ENCODE data around the gene AKT1S1.

Gene AKT1S1

DNA sequence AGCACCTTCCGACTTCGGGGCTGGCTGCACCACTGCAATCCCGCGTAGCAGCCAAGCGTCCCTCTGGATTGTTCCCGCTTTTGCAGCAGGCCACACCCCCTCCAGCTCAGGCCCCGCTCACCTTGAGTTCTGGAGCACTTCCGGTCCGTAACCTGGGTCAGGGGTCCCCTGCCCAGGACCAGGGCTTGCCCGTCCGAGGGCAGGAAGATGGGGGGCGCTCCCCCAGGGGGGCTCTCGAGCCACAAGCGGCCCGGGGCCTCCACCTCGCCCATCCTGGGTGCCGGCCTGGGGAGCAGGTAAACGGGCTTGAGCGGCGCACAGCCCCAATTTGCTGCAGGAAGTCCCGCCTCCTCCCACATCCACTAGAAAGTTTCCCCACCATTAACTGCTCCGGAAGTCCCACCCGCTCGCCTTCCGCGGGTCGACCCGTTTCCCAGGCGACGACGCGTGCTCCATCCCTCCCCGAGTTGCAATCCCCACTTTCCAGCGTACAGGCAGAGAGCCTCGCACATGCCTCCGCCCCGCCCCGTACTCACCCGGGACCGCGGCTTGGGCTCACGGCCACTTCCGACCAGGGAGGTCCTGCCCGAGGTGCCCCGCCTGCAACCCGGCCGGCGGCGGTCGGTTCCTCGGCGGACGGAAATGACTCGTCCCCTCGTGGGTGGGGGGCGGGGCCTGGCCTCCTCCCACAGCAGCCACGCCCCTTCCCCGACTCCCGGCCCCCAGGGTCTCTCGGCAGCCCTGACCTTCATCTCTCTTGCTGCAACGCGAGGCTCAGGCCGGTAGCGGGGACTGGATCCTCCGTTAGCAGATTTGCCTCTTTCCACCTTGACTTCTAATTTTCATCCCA, 10.0 kb downstream of the AKT1S1 start, which contains the start of gene PNKP:
Gene PNKP, minus strand, starts transcription at position 644 of the 850 bp plus-strand sequence. Its CDS starts 372 bp downstream, at position 272.
- peak; percentile 76 for DNase-seq (ENCODE audit: low read depth)

DNA sequence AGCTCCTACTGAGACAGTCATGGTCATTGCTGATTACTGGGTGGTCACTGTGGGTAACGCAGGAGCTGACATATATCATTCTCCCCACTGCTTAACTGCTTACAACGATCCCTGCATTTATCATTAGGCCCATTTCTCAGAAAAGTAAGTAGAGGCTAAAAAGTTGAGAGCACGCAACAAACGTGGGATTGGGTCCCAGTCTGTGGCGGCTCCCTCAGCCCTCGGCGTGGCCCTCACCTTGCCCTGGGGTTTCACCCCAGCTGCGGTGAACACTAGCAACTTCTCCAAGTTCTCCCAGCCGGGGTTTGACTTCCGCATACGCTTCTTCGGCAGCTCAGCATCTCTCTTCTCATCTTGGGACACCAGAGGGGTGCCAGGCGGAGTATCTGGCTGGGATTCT, 12.3 kb downstream of the AKT1S1 start:
- DNase-seq (ENCODE audit: low read depth), result no peak

DNA sequence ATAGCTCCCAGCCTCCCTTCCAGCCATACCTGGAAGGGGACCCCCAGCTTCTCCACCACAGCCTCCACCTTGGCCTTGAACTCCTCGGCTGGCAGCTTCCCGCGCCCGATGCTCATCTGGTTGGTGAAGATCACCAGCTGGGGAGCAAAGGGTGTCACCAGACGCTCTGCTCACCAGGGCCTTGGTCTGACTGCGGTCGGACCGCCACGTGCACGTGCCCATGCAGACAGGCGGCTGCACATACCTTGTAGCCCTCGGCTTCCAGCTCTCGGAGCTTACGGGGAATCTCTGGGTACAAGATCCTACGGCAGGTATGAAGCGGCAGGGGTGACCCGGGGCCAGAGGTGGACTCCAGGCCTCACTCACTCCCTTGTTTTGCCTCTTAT, 13.2 kb downstream of the AKT1S1 start:
- DNase-seq (ENCODE audit: low read depth), result no peak

DNA sequence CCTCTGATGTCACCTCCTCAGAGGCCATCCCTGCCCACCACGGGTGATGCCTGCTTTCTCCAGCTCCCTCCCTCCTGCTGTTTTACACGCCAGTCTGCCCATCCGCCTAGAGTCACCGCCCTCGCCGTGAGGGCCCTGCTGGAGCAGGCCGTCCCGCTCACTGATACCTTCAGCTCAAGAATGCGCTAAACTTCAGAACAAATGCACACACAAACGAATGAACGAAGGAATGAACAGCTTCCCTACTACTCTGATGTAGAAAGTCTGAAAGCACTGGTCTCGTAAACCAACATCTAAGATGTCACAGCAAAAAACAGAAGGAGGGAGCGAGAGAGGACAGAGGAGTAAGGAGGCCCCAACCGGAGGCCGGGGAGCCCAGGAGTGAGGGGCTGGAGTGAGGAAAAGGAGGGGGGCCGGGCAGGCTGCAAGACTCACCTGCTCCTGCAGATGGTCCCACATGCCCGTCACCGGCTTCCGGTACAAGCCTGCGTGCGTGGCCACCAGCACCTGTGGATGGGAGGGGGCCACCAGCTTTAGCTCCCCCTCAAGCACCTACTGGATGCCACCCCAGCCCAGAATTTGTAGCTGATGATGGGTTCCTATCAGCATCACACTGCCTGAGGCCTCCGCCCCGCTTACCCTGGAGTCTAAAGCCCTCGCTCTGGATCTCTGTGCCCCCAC, 13.8 kb downstream of the AKT1S1 start:
- DNase-seq (ENCODE audit: low read depth), result no peak

DNA sequence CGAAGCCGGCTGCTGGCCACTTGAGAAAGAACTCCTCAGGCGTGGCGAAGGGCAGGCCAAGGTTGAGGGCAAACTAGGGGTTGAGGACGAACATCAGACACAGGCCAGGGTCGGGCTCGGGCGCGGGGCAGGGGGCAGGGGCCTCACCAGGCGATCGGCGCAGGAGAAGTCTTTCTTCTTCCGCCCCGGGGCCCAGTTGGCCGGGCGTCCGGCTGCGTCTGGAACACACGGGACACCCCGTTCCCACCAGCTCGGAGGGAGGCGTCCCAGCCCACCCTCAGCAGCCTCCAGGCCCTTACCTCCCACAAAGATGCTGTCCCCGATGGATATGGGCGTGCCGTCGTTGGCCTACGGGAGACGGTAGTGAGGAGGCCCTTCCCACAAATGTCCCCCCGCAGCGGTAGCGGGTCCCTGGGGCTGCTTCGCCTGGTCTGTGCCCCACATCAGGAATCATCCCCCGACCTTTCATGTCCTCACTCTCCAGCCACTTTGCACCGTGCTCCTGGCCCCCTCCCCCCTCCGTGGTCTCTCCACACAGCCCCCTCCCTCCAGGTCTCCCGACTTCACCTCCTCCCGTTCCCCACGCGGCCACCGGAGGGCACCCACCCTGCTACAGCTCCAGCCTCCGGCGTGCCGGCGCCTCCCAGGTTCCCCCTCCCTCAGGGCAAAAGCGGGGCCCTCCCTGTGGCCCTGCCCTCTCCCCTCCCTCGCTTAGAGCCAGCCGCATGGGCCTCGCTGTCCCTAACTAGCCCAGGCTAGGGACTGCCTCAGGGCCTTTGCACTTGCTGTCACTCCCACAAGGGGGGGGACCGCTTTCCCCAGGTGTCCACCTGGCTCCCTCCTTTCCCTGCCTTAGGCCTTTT, 14.5 kb downstream of the AKT1S1 start:
- DNase-seq (ENCODE audit: low read depth), result no peak

DNA sequence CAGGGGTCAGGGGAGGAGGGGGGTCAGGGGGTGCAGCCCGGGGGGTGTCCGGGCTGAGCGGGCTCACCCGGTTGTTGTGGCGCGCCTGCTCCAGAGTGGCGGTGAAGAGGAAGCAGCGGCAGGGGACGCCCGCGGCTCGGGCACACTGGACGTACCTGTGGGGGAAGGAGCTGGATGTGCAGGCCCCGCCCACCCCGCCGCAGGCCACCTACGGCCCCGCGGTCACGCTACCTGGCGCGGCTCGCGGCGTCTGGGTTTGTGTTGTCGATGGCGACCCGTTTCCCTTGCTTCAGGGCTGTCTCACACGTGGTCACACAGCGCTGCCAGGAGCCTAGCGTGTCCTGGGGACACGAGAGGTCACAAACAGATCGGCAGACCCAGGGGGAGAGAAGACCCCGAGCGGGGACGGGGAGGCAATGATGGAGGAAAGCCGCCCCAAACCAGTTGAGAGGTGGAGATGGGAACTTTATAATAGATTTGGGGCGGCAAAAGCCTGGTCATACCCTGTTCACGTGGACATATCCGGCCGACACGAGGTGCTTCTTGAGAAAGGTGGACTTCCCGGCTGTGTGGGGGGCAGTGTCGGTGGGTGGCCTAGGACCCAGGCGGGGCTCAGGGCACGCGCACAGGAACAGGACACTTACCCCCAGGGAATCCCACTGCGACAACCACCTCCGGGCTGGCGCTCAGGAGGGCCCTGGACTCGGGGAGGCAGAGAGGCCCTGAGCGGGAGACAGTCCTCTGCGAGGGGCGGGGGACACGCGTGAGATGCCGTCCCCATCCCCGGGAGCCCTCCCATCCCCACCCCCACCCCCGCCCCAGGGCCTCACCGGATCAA, 15.4 kb downstream of the AKT1S1 start:
- DNase-seq (ENCODE audit: low read depth), result no peak

DNA sequence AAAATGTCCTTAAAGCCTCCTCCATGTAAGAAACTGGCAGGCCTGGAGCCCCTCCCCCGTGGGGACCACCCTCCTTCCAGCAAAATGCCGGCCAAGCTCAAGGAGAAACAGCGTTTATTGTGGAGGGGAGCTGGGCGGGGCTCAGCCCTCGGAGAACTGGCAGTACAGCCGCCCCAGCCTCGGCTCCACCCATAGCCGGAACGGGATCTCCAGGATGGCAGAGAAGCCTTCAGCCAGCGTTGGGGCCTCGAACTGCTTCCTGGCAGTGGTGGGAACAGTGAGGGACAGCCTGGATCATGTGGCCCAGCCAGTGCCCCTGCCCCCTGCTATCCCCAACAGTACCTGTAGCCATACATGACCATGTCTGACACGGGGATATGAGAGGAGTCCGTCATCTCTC, 16.0 kb downstream of the AKT1S1 start:
- no peak for DNase-seq (ENCODE audit: low read depth)

DNA sequence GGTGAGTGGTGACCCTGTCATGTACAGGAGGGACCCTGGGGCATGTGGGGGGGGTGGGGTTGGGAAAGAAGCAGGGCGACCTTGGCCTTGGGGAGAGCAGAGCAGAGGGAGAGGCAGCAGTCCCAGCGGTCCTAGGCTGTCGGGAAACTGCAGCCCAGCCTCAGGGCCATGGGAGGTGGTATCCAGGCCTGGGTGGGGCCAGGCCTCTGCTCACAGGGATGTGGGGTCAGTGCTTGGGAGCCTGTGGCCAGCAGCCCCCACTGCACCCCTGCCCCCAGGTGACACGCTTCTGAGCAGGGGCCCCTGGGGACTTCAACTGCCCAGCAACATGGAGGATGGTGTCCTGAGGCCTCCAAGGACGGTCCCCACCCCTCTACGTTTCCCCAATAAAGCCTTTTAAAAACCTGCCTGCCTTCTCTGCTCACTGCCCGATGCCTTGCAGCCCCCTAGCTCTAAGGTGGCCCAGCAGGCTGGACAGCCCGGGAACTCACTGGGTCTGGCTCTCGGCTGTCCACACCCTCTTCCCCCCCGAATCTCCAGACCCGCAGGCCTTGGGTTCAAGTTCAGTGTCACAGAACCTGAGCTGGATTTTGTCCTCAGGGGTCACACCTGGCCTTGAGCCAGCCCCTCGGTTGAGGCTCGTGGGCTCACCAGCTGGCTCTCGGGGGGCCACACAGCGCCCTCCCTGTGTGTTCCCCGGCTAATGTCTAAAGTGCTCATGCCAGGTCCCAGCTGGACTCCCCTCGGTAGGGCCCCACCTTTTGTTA, 16.6 kb downstream of the AKT1S1 start:
- no peak for DNase-seq (ENCODE audit: low read depth)

DNA sequence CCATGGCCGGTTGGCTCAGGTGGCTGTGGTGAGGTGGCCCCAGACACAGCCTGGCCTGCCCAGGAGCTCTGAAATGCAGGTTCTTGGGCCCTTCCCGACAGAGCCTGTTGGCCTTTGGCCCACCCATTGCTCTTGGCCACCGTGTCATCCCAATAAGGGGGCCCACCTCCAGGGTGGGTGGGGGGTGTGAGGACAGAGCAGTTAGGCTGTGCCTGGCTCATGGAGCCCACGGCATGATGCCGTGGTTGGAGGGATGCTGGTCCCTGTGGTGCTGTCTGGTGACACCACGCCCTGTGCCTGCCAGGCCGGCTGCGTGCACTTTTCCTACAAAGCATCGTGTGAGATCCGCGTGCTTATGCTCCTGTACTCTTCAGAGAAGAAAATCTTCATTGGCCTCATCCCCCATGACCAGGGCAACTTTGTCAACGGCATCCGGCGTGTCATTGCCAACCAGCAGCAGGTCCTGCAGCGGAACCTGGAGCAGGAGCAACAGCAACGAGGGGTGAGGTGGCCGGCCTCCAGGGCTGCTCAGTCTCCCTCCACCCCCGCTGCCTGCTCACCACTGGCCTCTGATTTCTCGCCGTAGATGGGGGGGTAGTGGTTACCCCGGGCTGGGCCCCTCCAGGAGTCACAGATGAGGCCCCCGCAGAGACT, 17.3 kb downstream of the AKT1S1 start:
- DNase-seq (ENCODE audit: low read depth), result no peak

DNA sequence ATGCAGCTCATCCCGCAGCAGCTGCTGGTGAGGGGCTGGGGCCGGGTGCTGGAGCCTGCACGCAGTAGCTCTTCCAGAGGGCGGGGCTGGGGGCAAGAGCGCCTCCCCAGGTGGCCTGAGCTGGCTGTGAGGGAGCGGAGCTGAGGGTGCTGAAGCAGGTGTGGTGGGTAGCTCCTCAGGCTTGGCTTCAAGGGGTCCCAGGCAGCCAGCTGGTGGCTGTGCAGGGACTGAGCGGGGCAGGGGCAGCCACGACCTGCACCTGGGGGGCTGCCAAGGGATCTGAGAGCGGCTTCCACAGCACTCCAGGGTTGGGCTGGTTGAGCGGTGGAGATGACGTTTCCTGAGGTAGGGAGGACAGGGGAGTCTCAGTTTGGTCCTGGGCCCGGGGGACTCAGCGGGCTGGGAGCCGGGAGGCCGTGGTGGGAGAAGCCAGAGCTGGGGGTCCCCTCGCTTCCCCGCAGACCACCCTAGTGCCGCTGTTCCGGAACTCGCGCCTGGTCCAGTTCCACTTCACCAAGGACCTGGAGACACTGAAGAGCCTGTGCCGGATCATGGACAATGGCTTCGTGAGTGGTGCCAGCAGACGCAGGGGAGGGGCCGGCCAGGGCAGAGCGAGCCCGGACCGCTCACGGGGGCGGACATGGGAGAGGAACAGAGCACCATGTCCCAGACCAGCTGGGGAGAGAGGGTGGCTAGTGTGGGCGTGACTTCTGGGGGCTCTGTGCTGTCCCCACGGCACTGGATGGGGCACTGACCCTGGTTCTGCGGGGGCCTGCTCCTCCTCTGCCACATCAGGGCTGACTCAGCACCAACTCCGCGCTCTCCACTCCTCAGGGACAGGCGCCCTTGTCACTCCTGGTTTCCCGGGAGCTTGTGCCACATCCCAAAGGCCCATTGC, 18.8 kb downstream of the AKT1S1 start:
- no peak for DNase-seq (ENCODE audit: low read depth)

DNA sequence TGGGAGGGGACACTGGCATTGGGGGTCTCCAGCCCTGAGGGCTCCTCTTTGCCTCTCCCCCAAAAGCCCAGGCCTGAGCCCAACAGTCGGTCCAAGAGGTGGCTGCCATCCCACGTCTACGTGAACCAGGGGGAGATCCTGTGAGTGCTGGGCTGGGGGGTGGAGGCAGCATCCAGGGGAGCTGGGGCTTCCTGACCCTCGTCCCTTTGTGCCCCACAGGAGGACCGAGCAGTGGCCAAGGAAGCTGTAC, 19.4 kb downstream of the AKT1S1 start:
- no peak for DNase-seq (ENCODE audit: low read depth)

DNA sequence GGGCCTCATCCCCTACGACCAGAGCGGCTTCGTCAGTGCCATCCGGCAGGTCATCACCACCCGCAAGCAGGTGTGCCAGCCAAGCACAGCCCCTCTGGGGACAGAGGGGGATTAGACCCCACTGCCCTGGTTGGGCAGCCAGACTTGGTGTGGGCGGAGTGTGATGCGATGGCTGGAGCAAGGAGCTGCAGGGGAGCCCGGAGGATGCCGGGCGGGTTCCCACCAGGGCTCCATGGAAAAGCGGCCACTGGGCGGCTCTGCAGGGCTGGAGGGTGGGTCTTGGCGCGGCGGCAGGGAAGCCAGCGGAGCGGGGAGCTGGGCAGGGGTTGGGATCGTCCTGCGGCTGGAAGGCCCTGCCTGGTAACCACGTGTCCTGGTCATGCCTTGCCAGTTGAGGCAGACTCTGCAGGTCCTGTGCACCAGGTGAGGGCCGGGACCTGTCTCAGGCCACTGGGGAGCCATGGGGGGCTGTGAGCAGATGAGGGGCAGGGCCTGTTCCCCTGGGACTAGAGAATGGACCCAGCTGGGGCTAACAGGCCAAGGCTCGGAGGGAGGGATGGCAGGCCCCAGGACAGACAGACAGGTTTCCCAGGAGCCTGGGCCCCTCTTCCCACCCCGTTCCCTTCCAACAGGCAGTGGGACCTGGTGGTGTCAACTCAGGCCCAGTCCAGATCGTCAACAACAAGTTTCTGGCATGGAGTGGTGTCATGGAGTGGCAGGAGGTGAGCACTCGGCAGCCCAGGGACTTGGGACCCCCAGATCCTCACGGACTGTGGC, 19.9 kb downstream of the AKT1S1 start:
- DNase-seq (ENCODE audit: low read depth), result no peak

DNA sequence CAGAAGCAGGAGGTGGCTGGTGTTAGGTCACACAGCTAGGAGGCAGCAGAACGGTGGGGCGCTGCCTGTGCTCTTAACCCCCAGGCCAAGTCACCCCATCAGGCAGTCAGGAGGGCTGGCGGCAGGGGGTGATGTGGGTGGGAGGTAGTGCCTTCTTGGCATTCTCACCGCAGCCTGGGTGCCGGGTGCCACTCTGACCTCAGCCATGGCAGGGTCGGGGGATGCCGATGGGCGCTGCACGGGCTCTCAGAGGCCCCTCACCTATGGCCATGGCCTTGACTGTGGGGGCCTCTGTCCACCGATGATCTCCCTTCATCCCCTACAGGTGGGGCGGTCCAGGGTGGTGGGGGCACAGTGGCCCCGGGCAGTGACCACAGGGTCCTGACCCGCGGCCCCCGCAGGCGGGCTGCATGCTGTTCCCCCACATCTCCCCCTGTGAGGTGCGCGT, 20.6 kb downstream of the AKT1S1 start:
- no peak for DNase-seq (ENCODE audit: low read depth)

DNA sequence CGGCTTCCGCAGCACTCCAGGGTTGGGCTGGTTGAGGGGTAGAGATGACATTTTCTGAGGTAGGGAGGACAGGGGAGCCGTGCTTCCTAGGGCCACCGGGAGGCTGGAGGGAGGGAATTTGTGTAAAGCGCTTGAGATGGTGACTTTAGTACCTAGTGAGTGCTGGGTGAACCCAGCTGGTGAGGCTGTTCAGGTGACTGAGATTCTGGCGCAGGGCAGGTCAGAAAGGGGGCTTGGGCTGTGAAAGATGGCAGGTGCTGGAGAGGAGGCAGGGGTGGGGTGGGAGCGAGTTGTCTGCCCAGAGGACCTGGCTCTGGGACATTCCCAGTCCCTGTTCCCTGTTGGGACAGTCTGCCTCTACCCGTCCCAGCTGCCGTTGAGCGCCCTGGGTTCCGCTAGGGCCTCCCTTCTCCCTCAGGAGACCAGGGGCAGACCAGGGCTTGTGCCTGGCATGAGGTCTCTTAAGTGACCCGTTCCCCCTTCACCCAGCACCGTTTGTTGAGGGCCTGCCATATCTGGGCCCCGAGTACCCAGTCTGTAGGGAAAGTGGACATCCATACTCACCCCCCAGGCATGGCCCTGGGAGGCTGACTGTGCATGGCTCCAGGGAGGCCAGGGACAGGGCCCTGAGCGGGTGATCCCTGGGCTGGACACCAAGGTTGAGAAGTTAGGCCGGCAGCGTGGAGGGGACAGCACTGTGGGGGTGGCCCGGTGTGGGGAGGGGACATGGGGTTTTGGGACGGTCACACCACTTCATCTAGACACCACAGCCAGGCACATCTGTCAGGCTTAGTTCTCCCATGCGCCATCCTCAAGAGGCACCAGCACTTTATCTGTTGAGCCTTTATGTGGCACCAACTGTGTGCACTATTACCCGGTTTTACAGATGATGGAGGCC, 21.2 kb downstream of the AKT1S1 start:
- DNase-seq (ENCODE audit: low read depth), result no peak

DNA sequence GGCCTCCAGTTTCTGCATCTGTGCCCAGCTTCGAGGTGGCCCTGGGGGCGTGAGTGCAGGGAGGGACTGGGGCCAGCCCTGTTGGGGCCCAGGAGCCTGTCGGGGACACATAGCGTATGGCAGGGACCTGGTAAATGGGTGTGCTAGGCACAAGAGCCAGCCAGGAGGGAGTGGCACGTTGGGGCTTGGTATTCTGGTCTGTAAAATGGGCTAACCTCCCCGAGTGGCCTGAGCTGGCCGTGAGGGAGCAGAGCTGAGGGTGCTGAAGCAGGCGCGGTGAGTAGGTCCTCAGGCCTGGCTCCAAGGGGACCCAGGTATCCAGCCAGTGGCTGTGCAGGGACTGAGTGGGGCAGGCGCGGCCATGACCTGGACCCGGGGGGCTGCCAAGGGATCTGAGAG, 21.9 kb downstream of the AKT1S1 start:
- DNase-seq (ENCODE audit: low read depth), result no peak

DNA sequence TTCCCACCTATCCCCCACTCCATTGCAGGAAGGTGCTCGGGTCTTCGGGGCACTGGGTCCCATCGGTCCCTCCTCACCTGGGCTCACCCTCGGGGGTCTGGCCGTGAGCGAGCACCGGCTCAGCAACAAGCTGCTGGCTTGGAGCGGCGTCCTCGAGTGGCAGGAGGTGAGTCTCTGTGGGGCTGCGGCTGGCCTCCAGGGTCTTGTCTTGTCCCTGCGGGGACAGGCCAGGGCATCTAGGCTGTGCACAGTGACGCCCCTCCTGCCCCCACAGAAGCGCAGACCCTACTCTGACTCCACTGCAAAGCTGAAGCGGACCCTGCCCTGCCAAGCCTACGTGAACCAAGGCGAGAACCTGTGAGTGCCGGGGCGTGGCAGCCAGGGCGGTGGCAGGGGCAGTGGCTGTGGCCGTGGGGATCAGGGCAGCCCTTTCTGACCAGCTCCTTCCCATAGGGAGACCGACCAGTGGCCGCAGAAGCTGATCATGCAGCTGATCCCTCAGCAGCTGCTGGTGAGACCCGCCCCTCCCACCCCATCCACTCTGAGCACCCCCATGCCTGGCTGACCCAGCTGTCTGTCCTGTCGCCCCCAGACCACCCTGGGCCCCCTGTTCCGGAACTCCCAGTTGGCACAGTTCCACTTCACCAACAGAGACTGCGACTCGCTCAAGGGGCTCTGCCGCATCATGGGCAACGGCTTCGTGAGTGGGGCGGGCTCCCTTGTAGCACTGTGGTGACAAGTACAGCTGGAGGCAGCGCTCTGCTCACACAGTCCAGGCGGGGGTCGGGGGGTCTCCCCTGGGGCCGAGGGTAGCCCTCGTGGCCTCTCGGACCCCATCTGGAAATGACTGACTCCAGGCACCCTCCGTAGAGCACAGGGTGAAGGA, 22.5 kb downstream of the AKT1S1 start:
- DNase-seq (ENCODE audit: low read depth), result no peak
